Activated CD8-positive, alpha-beta memory T cell treated with anti-CD3 and anti-CD28 coated beads, Interleukin-2, amount 10 ng/mL, durations not matched to agents 7 days and 5 days (primary cell): ENCODE data around the gene BMF. TPM values are rescaled to one million over a fixed set of nuclear protein-coding genes. Genes with fewer than 3 reads are reported as not detected.
A peak's percentile ranks its signal among the peaks of the same experiment; 100 is the strongest.

Source experiments
- ATAC-seq: fragments of 150-1000 bp; cut with Tn5 transposase; one replicate; pipeline ENCODE4 v1.10.0; 2021; ENCODE audit warnings: moderate library complexity
- CTCF ChIA-PET: fragments of 350-600 bp; sonication (Branson Sonifier 250); formaldehyde crosslinking; loops from one replicate; lab custom pipeline; 2021; ENCODE audit warnings: antibody characterized with exemption; lab: Charles Lee
- DNase-seq: peaks from one replicate; pipeline ENCODE4 v3.0.0-alpha.2; 2020
- H3K27ac Mint-ChIP-seq: one replicate; pipeline ENCODE4 v1.8.0; 2021; ENCODE audit warnings: mild to moderate bottlenecking, mixed read lengths
- H3K27me3 Mint-ChIP-seq: one replicate; pipeline ENCODE4 v1.8.0; 2021; ENCODE audit warnings: mixed read lengths
- H3K36me3 Mint-ChIP-seq: one replicate; pipeline ENCODE4 v1.8.0; 2021; ENCODE audit warnings: mild to moderate bottlenecking, mixed read lengths
- H3K4me1 Mint-ChIP-seq: one replicate; pipeline ENCODE4 v1.8.0; 2021; ENCODE audit warnings: mixed read lengths
- H3K4me3 Mint-ChIP-seq: one replicate; pipeline ENCODE4 v1.8.0; 2021; ENCODE audit warnings: mild to moderate bottlenecking, moderate library complexity, mixed read lengths
- H3K9me3 Mint-ChIP-seq: one replicate; pipeline ENCODE4 v1.8.0; 2022; ENCODE audit warnings: low read depth, mixed read lengths
- total RNA-seq, 2 experiments: library from RNA; stranded (reverse); gene quantifications; one replicate each; pipeline ENCODE4 v1.2.3, GENCODE V29; 2021

BMF gene
- total RNA-seq, 2 experiments from 2014 or later, result 3.6 to 13.0 TPM

- no peak overlapping the region for H3K4me3 Mint-ChIP-seq
- H3K4me1 Mint-ChIP-seq, result peaks cover 56% of the 10 kb centered on the region
- peaks cover 14% of the 10 kb centered on the region for H3K36me3 Mint-ChIP-seq
- ATAC-seq (no peak), DNase-seq (no peak)
- no peak overlapping the region for H3K27ac Mint-ChIP-seq
- H3K9me3 Mint-ChIP-seq, result no peaks in the 10 kb centered on the region
- CTCF ChIA-PET, result interaction anchor here (0.9 to 5.1 kb wide), 3 partner anchors 44 to 68 kb away, joined by 3 to 37 read pairs (median 3); no protein-coding TSS in a partner anchor
- peaks cover 5% of the 10 kb centered on the region for H3K27me3 Mint-ChIP-seq
Observed at GRCh38 chr15:40052604-40053003, 56.1 kb downstream of the BMF start.

- H3K27ac Mint-ChIP-seq, result no peak overlapping the region
- ATAC-seq (no peak), DNase-seq (no peak)
- peaks cover 13% of the 10 kb centered on the region for H3K36me3 Mint-ChIP-seq
- peaks cover 64% of the 10 kb centered on the region for H3K4me1 Mint-ChIP-seq
- no peak overlapping the region for H3K4me3 Mint-ChIP-seq
- peaks cover 5% of the 10 kb centered on the region for H3K27me3 Mint-ChIP-seq
- CTCF ChIA-PET, result interaction anchor here (0.9 to 5.1 kb wide), 4 partner anchors 44 to 223 kb away, joined by 3 to 37 read pairs (median 3); no protein-coding TSS in a partner anchor
- H3K9me3 Mint-ChIP-seq, result no peaks in the 10 kb centered on the region
Observed at GRCh38 chr15:40051616-40052415, 56.9 kb downstream of the BMF start.

- Mint-ChIP-seq H3K27ac (no peak overlapping the region), H3K9me3 (no peaks in the 10 kb centered on the region), H3K36me3 (peaks cover 15% of the 10 kb centered on the region), H3K4me1 (peaks cover 68% of the 10 kb centered on the region), H3K27me3 (peaks cover 5% of the 10 kb centered on the region), H3K4me3 (no peak overlapping the region)
- peak; percentile 41 for DNase-seq
- CTCF ChIA-PET, result interaction anchor here (1.2 to 5.1 kb wide), 2 partner anchors 54 to 224 kb away, joined by 3 to 37 read pairs; no protein-coding TSS in a partner anchor
- no peak for ATAC-seq
Observed at GRCh38 chr15:40050788-40051470, 57.8 kb downstream of the BMF start.

GRCh38 chr15:40048926-40049475, 59.7 kb downstream of the BMF start:
- H3K4me1 Mint-ChIP-seq, result peaks cover 69% of the 10 kb centered on the region
- peaks cover 5% of the 10 kb centered on the region for H3K27me3 Mint-ChIP-seq
- ATAC-seq, result no peak
- no peak overlapping the region for H3K4me3 Mint-ChIP-seq
- H3K27ac Mint-ChIP-seq, result no peak overlapping the region
- peaks cover 15% of the 10 kb centered on the region for H3K36me3 Mint-ChIP-seq
- no peaks in the 10 kb centered on the region for H3K9me3 Mint-ChIP-seq
- DNase-seq, result peak; percentile 27
- CTCF ChIA-PET, result interaction anchor here (0.9 to 14.5 kb wide), 9 partner anchors 9 to 295 kb away, joined by 3 to 324 read pairs (median 5); partner anchors contain the start of gene BMF

GRCh38 chr15:40048211-40048792, 60.4 kb downstream of the BMF start:
- no peak overlapping the region for H3K4me3 Mint-ChIP-seq
- H3K36me3 Mint-ChIP-seq, result peaks cover 15% of the 10 kb centered on the region
- CTCF ChIA-PET, result interaction anchor here (0.8 to 14.5 kb wide), 17 partner anchors 8 to 296 kb away, joined by 3 to 324 read pairs (median 5); partner anchors contain the start of genes BMF and BUB1B
- peak overlapping the region; percentile 86 for H3K27ac Mint-ChIP-seq
- H3K9me3 Mint-ChIP-seq, result no peaks in the 10 kb centered on the region
- H3K4me1 Mint-ChIP-seq, result peaks cover 63% of the 10 kb centered on the region
- no peak for ATAC-seq
- no peak for DNase-seq
- peaks cover 2% of the 10 kb centered on the region for H3K27me3 Mint-ChIP-seq

GRCh38 chr15:40047415-40048210, 61.1 kb downstream of the BMF start:
- H3K27ac Mint-ChIP-seq, result peak overlapping the region; percentile 86
- DNase-seq (peak; percentile 88), ATAC-seq (peak; percentile 76)
- H3K9me3 Mint-ChIP-seq, result no peaks in the 10 kb centered on the region
- peaks cover 15% of the 10 kb centered on the region for H3K36me3 Mint-ChIP-seq
- CTCF ChIA-PET, result interaction anchor here (0.7 to 14.5 kb wide), 21 partner anchors 8 to 297 kb away, joined by 3 to 324 read pairs (median 4); partner anchors contain the start of genes BMF and BUB1B
- H3K27me3 Mint-ChIP-seq, result no peaks in the 10 kb centered on the region
- no peak overlapping the region for H3K4me3 Mint-ChIP-seq
- peaks cover 63% of the 10 kb centered on the region for H3K4me1 Mint-ChIP-seq

GRCh38 chr15:40046721-40047414, 61.8 kb downstream of the BMF start:
- H3K4me1 Mint-ChIP-seq, result peaks cover 59% of the 10 kb centered on the region
- CTCF ChIA-PET, result interaction anchor here (0.7 to 14.5 kb wide), 16 partner anchors 12 to 275 kb away, joined by 3 to 324 read pairs (median 4); partner anchors contain the start of genes BMF and BUB1B
- peak overlapping the region; percentile 86 for H3K27ac Mint-ChIP-seq
- peaks cover 15% of the 10 kb centered on the region for H3K36me3 Mint-ChIP-seq
- no peaks in the 10 kb centered on the region for H3K27me3 Mint-ChIP-seq
- ATAC-seq, result no peak
- H3K9me3 Mint-ChIP-seq, result no peaks in the 10 kb centered on the region
- H3K4me3 Mint-ChIP-seq, result no peak overlapping the region
- DNase-seq, result no peak

GRCh38 chr15:40045572-40046217, 63.0 kb downstream of the BMF start:
- DNase-seq (no peak), ATAC-seq (no peak)
- Mint-ChIP-seq H3K27ac (no peak overlapping the region), H3K27me3 (no peaks in the 10 kb centered on the region), H3K4me1 (peaks cover 65% of the 10 kb centered on the region), H3K36me3 (peaks cover 15% of the 10 kb centered on the region), H3K9me3 (no peaks in the 10 kb centered on the region), H3K4me3 (no peak overlapping the region)
- CTCF ChIA-PET, result interaction anchor here (0.6 to 14.5 kb wide), 31 partner anchors 9 to 268 kb away, joined by 3 to 324 read pairs (median 4); partner anchors contain the start of genes BMF, BUB1B, EIF2AK4 and PLCB2

- peaks cover 12% of the 10 kb centered on the region for H3K36me3 Mint-ChIP-seq
- H3K4me3 Mint-ChIP-seq, result peak overlapping the region; percentile 22
- H3K27me3 Mint-ChIP-seq, result no peaks in the 10 kb centered on the region
- DNase-seq (peak; percentile 90), ATAC-seq (peak; percentile 92)
- H3K27ac Mint-ChIP-seq, result peak overlapping the region; percentile 62
- H3K4me1 Mint-ChIP-seq, result peaks cover 69% of the 10 kb centered on the region
- no peaks in the 10 kb centered on the region for H3K9me3 Mint-ChIP-seq
- CTCF ChIA-PET, result interaction anchor here (0.6 to 14.5 kb wide), 31 partner anchors 8 to 269 kb away, joined by 3 to 324 read pairs (median 4); partner anchors contain the start of genes BMF, BUB1B, EIF2AK4 and PLCB2
Observed at GRCh38 chr15:40044717-40045571, 63.7 kb downstream of the BMF start.

- CTCF ChIA-PET, result interaction anchor here (0.9 to 14.5 kb wide), 5 partner anchors 61 to 235 kb away, joined by 3 to 324 read pairs (median 42); partner anchors contain the start of genes BMF and BUB1B
- no peak overlapping the region for H3K27ac Mint-ChIP-seq
Observed at GRCh38 chr15:40043927-40044716, 64.6 kb downstream of the BMF start.

More at GRCh38 chr15:40043927-40044716, 64.6 kb downstream of the BMF start:
- Mint-ChIP-seq H3K9me3 (no peaks in the 10 kb centered on the region), H3K27me3 (no peaks in the 10 kb centered on the region), H3K4me1 (peaks cover 65% of the 10 kb centered on the region), H3K36me3 (peaks cover 10% of the 10 kb centered on the region), H3K4me3 (no peak overlapping the region)
- DNase-seq (no peak), ATAC-seq (no peak)
